Measurements from ENCODE around the gene CA5B. TPM values are rescaled to one million over a fixed set of nuclear protein-coding genes. Genes with fewer than 3 reads are reported as not detected.
A peak's percentile ranks its signal among the peaks of the same experiment; 100 is the strongest.
"Not testable (repeated sequence)": the region's sequence is repeated elsewhere in the genome, so short reads cannot be mapped to it uniquely, and the experiment has no call there.

The CA5B gene
- total RNA-seq, 1 donor from 2014 or later = 11.2 TPM

GRCh38 chrX:15724911-15725310 lies 13.2 kb upstream of the CA5B start:
- no peaks in the 10 kb centered on the region for H3K27me3 ChIP-seq
- no peaks in the 10 kb centered on the region for H3K4me1 ChIP-seq
- H3K9me3 ChIP-seq = no peaks in the 10 kb centered on the region
- intact Hi-C loops (cut with DNase I) = no loop called here
- H3K36me3 ChIP-seq = no peaks in the 10 kb centered on the region
- no peak overlapping the region for H3K4me3 ChIP-seq
- no peak for ATAC-seq
- no peak overlapping the region for H3K27ac ChIP-seq
- no peak for TF ChIP-seq CTCF (IDR thresholded peaks at IDR 0.05)
- DNase-seq = no peak

- intact Hi-C loops (cut with DNase I); H3K4me1 ChIP-seq; H3K27ac ChIP-seq; H3K9me3 ChIP-seq; H3K4me3 ChIP-seq; H3K36me3 ChIP-seq; DNase-seq; H3K27me3 ChIP-seq; ATAC-seq: not testable (repeated sequence)
Measured at GRCh38 chrX:15731368-15731767, 6.7 kb upstream of the CA5B start.

- no peak for ATAC-seq
- no peaks in the 10 kb centered on the region for H3K27me3 ChIP-seq
- no peak for TF ChIP-seq CTCF (IDR thresholded peaks at IDR 0.05)
- H3K36me3 ChIP-seq = no peaks in the 10 kb centered on the region
- no peaks in the 10 kb centered on the region for H3K9me3 ChIP-seq
- intact Hi-C loops (cut with DNase I) = no loop called here
- peak overlapping the region; percentile 53 for H3K4me3 ChIP-seq
- no peaks in the 10 kb centered on the region for H3K4me1 ChIP-seq
- no peak for DNase-seq
- no peak overlapping the region for H3K27ac ChIP-seq
Measured at GRCh38 chrX:15737190-15737958, 696 bp upstream of the CA5B start.

GRCh38 chrX:15739886-15740285 lies 1.8 kb downstream of the CA5B start:
- intact Hi-C loops (cut with DNase I) = no loop called here
- H3K4me3 ChIP-seq = no peak overlapping the region
- H3K9me3 ChIP-seq = no peaks in the 10 kb centered on the region
- H3K36me3 ChIP-seq = no peaks in the 10 kb centered on the region
- no peak for ATAC-seq
- TF ChIP-seq CTCF (IDR thresholded peaks at IDR 0.05) = no peak
- H3K27me3 ChIP-seq = no peaks in the 10 kb centered on the region
- no peaks in the 10 kb centered on the region for H3K4me1 ChIP-seq
- DNase-seq = no peak
- H3K27ac ChIP-seq = no peak overlapping the region

- H3K4me3 ChIP-seq = no peak overlapping the region
- peaks cover under 1% of the 10 kb centered on the region for H3K4me1 ChIP-seq
- no peaks in the 10 kb centered on the region for H3K9me3 ChIP-seq
- DNase-seq (no peak), ATAC-seq (no peak)
- TF ChIP-seq CTCF (IDR thresholded peaks at IDR 0.05) = no peak
- no peak overlapping the region for H3K27ac ChIP-seq
- no peaks in the 10 kb centered on the region for H3K27me3 ChIP-seq
- H3K36me3 ChIP-seq = no peaks in the 10 kb centered on the region
- intact Hi-C loops (cut with DNase I) = no loop called here
Measured at GRCh38 chrX:15744181-15744867, 6.3 kb downstream of the CA5B start.

- H3K36me3 ChIP-seq = no peaks in the 10 kb centered on the region
- H3K27ac ChIP-seq = no peak overlapping the region
- TF ChIP-seq CTCF (IDR thresholded peaks at IDR 0.05) = no peak
- intact Hi-C loops (cut with DNase I) = no loop called here
- no peaks in the 10 kb centered on the region for H3K9me3 ChIP-seq
- H3K27me3 ChIP-seq = no peaks in the 10 kb centered on the region
- no peak for ATAC-seq
- no peak for DNase-seq
- no peak overlapping the region for H3K4me3 ChIP-seq
- H3K4me1 ChIP-seq = peaks cover 6% of the 10 kb centered on the region
Measured at GRCh38 chrX:15745179-15745578, 7.1 kb downstream of the CA5B start.

- H3K27ac ChIP-seq; DNase-seq; intact Hi-C loops (cut with DNase I); H3K36me3 ChIP-seq; H3K4me3 ChIP-seq; ATAC-seq; H3K9me3 ChIP-seq; H3K27me3 ChIP-seq: not testable (repeated sequence)
- peaks cover 17% of the 10 kb centered on the region for H3K4me1 ChIP-seq
Measured at GRCh38 chrX:15746651-15747050, 8.6 kb downstream of the CA5B start.

All from upper lobe of right lung (tissue), 1 donor.